ENCODE measurements around the gene L3MBTL4. TPM values are rescaled to one million over a fixed set of nuclear protein-coding genes. Genes with fewer than 3 reads are reported as not detected.

The L3MBTL4 gene
- total RNA-seq, 1 experiment from 2014 or later: 2.1 TPM

- no peak for DNase-seq
- intact Hi-C loops (cut with micrococcal nuclease; ENCODE audit: unreplicated experiment): no loop called here
- no TSS peak for BruUV-seq (replicated peaks)
- Mint-ChIP-seq H3K27me3 (ENCODE audit: unreplicated experiment) (no peaks in the 10 kb centered on the region), H3K9me3 (ENCODE audit: low read depth, unreplicated experiment) (peaks cover 27% of the 10 kb centered on the region), H3K36me3 (ENCODE audit: insufficient read depth, unreplicated experiment) (no peaks in the 10 kb centered on the region), H3K27ac (ENCODE audit: unreplicated experiment) (no peak overlapping the region), H3K4me1 (ENCODE audit: low read depth, unreplicated experiment) (no peaks in the 10 kb centered on the region), H3K4me3 (ENCODE audit: low read depth, unreplicated experiment) (no peak overlapping the region)
- TF ChIP-seq CTCF (IDR thresholded peaks at IDR 0.05; ENCODE audit: unreplicated experiment): no peak
- CTCF ChIA-PET: no interaction called here
Observed at GRCh38 chr18:6257950-6258349, 156.8 kb downstream of the L3MBTL4 start.

- Mint-ChIP-seq H3K27ac (ENCODE audit: unreplicated experiment) (no peak overlapping the region), H3K36me3 (ENCODE audit: insufficient read depth, unreplicated experiment) (no peaks in the 10 kb centered on the region), H3K9me3 (ENCODE audit: low read depth, unreplicated experiment) (peaks cover 24% of the 10 kb centered on the region), H3K27me3 (ENCODE audit: unreplicated experiment) (no peaks in the 10 kb centered on the region), H3K4me3 (ENCODE audit: low read depth, unreplicated experiment) (no peak overlapping the region), H3K4me1 (ENCODE audit: low read depth, unreplicated experiment) (no peaks in the 10 kb centered on the region)
- intact Hi-C loops (cut with micrococcal nuclease; ENCODE audit: unreplicated experiment): no loop called here
- no TSS peak for BruUV-seq (replicated peaks)
- no peak for DNase-seq
- TF ChIP-seq CTCF (IDR thresholded peaks at IDR 0.05; ENCODE audit: unreplicated experiment): no peak
- CTCF ChIA-PET: no interaction called here
Observed at GRCh38 chr18:6256521-6256920, 158.2 kb downstream of the L3MBTL4 start.

GRCh38 chr18:6255886-6256285, 158.8 kb downstream of the L3MBTL4 start:
- Mint-ChIP-seq H3K4me3 (ENCODE audit: low read depth, unreplicated experiment) (no peak overlapping the region), H3K4me1 (ENCODE audit: low read depth, unreplicated experiment) (no peaks in the 10 kb centered on the region), H3K27ac (ENCODE audit: unreplicated experiment) (no peak overlapping the region), H3K9me3 (ENCODE audit: low read depth, unreplicated experiment) (peaks cover 27% of the 10 kb centered on the region), H3K36me3 (ENCODE audit: insufficient read depth, unreplicated experiment) (no peaks in the 10 kb centered on the region), H3K27me3 (ENCODE audit: unreplicated experiment) (no peaks in the 10 kb centered on the region)
- no TSS peak for BruUV-seq (replicated peaks)
- intact Hi-C loops (cut with micrococcal nuclease; ENCODE audit: unreplicated experiment): no loop called here
- DNase-seq: no peak
- TF ChIP-seq CTCF (IDR thresholded peaks at IDR 0.05; ENCODE audit: unreplicated experiment): no peak
- CTCF ChIA-PET: no interaction called here

- no peak overlapping the region for H3K27ac Mint-ChIP-seq (ENCODE audit: unreplicated experiment)
- no peaks in the 10 kb centered on the region for H3K4me1 Mint-ChIP-seq (ENCODE audit: low read depth, unreplicated experiment)
- no peaks in the 10 kb centered on the region for H3K27me3 Mint-ChIP-seq (ENCODE audit: unreplicated experiment)
- BruUV-seq (replicated peaks): no TSS peak
- intact Hi-C loops (cut with micrococcal nuclease; ENCODE audit: unreplicated experiment): no loop called here
- no peak for DNase-seq
- no peaks in the 10 kb centered on the region for H3K36me3 Mint-ChIP-seq (ENCODE audit: insufficient read depth, unreplicated experiment)
- peaks cover 27% of the 10 kb centered on the region for H3K9me3 Mint-ChIP-seq (ENCODE audit: low read depth, unreplicated experiment)
- no peak overlapping the region for H3K4me3 Mint-ChIP-seq (ENCODE audit: low read depth, unreplicated experiment)
- no peak for TF ChIP-seq CTCF (IDR thresholded peaks at IDR 0.05; ENCODE audit: unreplicated experiment)
- CTCF ChIA-PET: no interaction called here
Observed at GRCh38 chr18:6255116-6255705, 159.5 kb downstream of the L3MBTL4 start.

All from Calu3 (cell line).